ENCODE results near the gene LCN10. TPM values are rescaled to one million over a fixed set of nuclear protein-coding genes. Genes with fewer than 3 reads are reported as not detected.
A peak's percentile ranks its signal among the peaks of the same experiment; 100 is the strongest.

LCN10 gene
- total and polyA plus RNA-seq, 2 of the 13 experiments (the other 11 are each of a cell fraction or from before 2014, with no cell fraction given): 0.53 to 0.61 TPM

GRCh38 chr9:136697146-136697820, 45.5 kb downstream of the LCN10 start (continued):
- TF ChIP-seq CBX1 (IDR thresholded peaks at IDR 0.05; ENCODE audit: low read depth): no peak
- TF ChIP-seq ZNF326 (CRISPR knock-in tag; IDR thresholded peaks at IDR 0.05; ENCODE audit: borderline replicate concordance): no peak
- TF ChIP-seq TGIF2 (CRISPR knock-in tag; IDR thresholded peaks at IDR 0.05): no peak
- TF ChIP-seq ZNF484 (CRISPR knock-in tag; IDR thresholded peaks at IDR 0.05; ENCODE audit: borderline replicate concordance, low read depth): no peak
- no peak for TF ChIP-seq ZNF614 (CRISPR knock-in tag; IDR thresholded peaks at IDR 0.05; ENCODE audit: borderline replicate concordance)
- no peak for TF ChIP-seq ZNF496 (CRISPR knock-in tag; IDR thresholded peaks at IDR 0.05; ENCODE audit: insufficient replicate concordance)
- 0 out of 2 replicates have a peak, but pooled peaks have one; percentile 74 for TF ChIP-seq ZNF784 (CRISPR knock-in tag; IDR thresholded peaks at IDR 0.05; ENCODE audit: borderline replicate concordance)
- TF ChIP-seq PHB2 (IDR thresholded peaks at IDR 0.05; ENCODE audit: partially characterized antibody): no peak
- TF ChIP-seq ZNF749 (CRISPR knock-in tag; IDR thresholded peaks at IDR 0.05; ENCODE audit: borderline replicate concordance): no peak
- TF ChIP-seq RAD21 (CRISPR knock-in tag; IDR thresholded peaks at IDR 0.05): no peak
- 0 out of 2 replicates have a peak, but pooled peaks have one; percentile 35 for TF ChIP-seq FOSL2 (CRISPR knock-in tag; IDR thresholded peaks at IDR 0.05)
- TF ChIP-seq ZNF746 (CRISPR knock-in tag; IDR thresholded peaks at IDR 0.05): peak; percentile 41; the same call in 1 of the 2 replicates
- no peak for TF ChIP-seq NFYB (CRISPR knock-in tag; IDR thresholded peaks at IDR 0.05)
- 0 out of 2 replicates have a peak, but pooled peaks have one; percentile 63 for TF ChIP-seq PRDM15 (CRISPR knock-in tag; IDR thresholded peaks at IDR 0.05)
- peak; percentile 39; the same call in 1 of the 2 replicates for TF ChIP-seq PHF21A (CRISPR knock-in tag; IDR thresholded peaks at IDR 0.05)
- TF ChIP-seq ZNF251 (CRISPR knock-in tag; IDR thresholded peaks at IDR 0.05): no peak
- TF ChIP-seq GATAD2A (CRISPR knock-in tag; IDR thresholded peaks at IDR 0.05): peak; percentile 68
- peak; percentile 11; the same call in 1 of the 2 replicates for TF ChIP-seq ZHX2 (IDR thresholded peaks at IDR 0.05; ENCODE audit: low read depth)
- no peak for TF ChIP-seq ZHX2 (CRISPR knock-in tag; IDR thresholded peaks at IDR 0.05; ENCODE audit: borderline replicate concordance)
- no peak for TF ChIP-seq NPAS2 (CRISPR knock-in tag; IDR thresholded peaks at IDR 0.05; ENCODE audit: borderline replicate concordance)
- no peak for TF ChIP-seq ZNF552 (CRISPR knock-in tag; IDR thresholded peaks at IDR 0.05; ENCODE audit: borderline replicate concordance)
